ENCODE measurements around the gene HEMGN.

The HEMGN gene

GRCh38 chr9:97891736-97892135 lies 46.2 kb downstream of the HEMGN start:
- DNase-seq = no peak

GRCh38 chr9:97889941-97890887 lies 47.8 kb downstream of the HEMGN start:
- peak; percentile 87 for DNase-seq

GRCh38 chr9:97880336-97880735 lies 57.6 kb downstream of the HEMGN start:
- no peak for DNase-seq
